ENCODE measurements around the gene ATP5ME. TPM values are rescaled to one million over a fixed set of nuclear protein-coding genes. Genes with fewer than 3 reads are reported as not detected.

Gene ATP5ME
- total and polyA plus RNA-seq, 2 experiments from 2014 or later, result 143 to 669 TPM

DNA sequence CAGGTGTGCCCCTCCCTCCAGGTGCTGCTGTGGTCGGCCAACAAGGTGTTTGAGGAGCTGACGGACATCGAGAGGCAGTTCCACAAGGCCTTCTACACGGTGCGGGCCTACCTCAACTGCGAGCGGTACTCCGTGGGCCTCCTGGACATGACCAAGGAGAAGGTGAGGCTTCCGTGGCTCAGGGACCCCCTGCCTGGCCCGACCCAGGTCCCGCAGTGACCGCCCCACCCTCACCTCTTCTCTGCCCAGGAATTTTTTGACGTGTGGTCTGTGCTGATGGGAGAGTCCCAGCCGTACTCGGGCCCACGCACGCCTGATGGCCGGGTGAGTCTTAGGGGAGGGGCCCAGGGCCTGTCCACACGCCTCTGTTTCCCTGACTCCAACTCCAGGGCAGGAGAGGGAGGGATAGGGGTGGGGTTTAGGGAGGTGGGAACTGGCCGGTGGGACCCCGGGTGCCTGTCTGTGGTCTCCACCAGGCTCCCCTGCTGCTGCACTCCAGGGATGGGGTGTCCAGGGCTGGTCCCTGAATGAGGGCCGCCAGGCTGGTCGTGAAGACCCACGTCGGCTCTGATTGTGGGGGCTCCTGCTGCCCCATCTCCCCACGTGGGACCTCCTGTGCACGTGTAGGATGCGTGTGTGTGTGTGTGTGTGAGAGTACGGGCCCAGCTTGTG is 20.1 kb downstream of the ATP5ME start:
- no peaks in the 10 kb centered on the region for H3K27me3 ChIP-seq
- TF ChIP-seq EZH2 (IDR thresholded peaks at IDR 0.05; ENCODE audit: borderline replicate concordance), result no peak
- TF ChIP-seq EZH2phosphoT487 (IDR thresholded peaks at IDR 0.05; ENCODE audit: low read depth, severe bottlenecking, unreplicated experiment), result no peak
- TF ChIP-seq CTCF (IDR thresholded peaks at IDR 0.05; ENCODE audit: poor library complexity), result no peak

GRCh38 chr4:653080-653821 is 20.8 kb downstream of the ATP5ME start:
- Histone ChIP-seq H3K4me3 (no peak overlapping the region), H3K79me2 (no peaks in the 10 kb centered on the region), H3K27ac (no peak overlapping the region), H3K4me1 (ENCODE audit: insufficient read depth) (no peaks in the 10 kb centered on the region), H3K9me3 (ENCODE audit: low read depth) (no peaks in the 10 kb centered on the region), H3K36me3 (replicated peaks; ENCODE audit: insufficient read depth, low read depth) (no peaks in the 10 kb centered on the region), H3K9me2 (replicated peaks; ENCODE audit: insufficient read depth) (no peaks in the 10 kb centered on the region), H2AFZ (no peak overlapping the region), H3K27me3 (no peaks in the 10 kb centered on the region), H4K20me1 (ENCODE audit: insufficient read depth, poor library complexity, severe bottlenecking) (no peaks in the 10 kb centered on the region), H3K4me2 (no peak overlapping the region)
- DNase-seq (ENCODE audit: low spot score), result no peak
- TF ChIP-seq EZH2phosphoT487 (IDR thresholded peaks at IDR 0.05; ENCODE audit: low read depth, severe bottlenecking, unreplicated experiment) (no peak), EZH2 (IDR thresholded peaks at IDR 0.05; ENCODE audit: borderline replicate concordance) (no peak), CTCF (IDR thresholded peaks at IDR 0.05; ENCODE audit: poor library complexity) (no peak)
- 92% methylated on average over 33 of the region's 35 CpGs for WGBS (ENCODE audit: low lambda C conversion rate, missing lambda C conversion rate)

More for the DNA sequence above, 20.1 kb downstream of the ATP5ME start:
- H3K36me3 ChIP-seq (replicated peaks; ENCODE audit: insufficient read depth, low read depth), result no peaks in the 10 kb centered on the region
- no peak overlapping the region for H2AFZ ChIP-seq
- H3K4me3 ChIP-seq, result no peak overlapping the region
- no peak overlapping the region for H3K27ac ChIP-seq
- H3K79me2 ChIP-seq, result no peaks in the 10 kb centered on the region
- 90% methylated on average over 24 of the region's 29 CpGs for WGBS (ENCODE audit: low lambda C conversion rate, missing lambda C conversion rate)
- no peaks in the 10 kb centered on the region for H3K9me3 ChIP-seq (ENCODE audit: low read depth)
- no peak overlapping the region for H3K4me2 ChIP-seq
- no peaks in the 10 kb centered on the region for H4K20me1 ChIP-seq (ENCODE audit: insufficient read depth, poor library complexity, severe bottlenecking)
- no peaks in the 10 kb centered on the region for H3K9me2 ChIP-seq (replicated peaks; ENCODE audit: insufficient read depth)
- no peak for DNase-seq (ENCODE audit: low spot score)
- H3K4me1 ChIP-seq (ENCODE audit: insufficient read depth), result no peaks in the 10 kb centered on the region

DNA sequence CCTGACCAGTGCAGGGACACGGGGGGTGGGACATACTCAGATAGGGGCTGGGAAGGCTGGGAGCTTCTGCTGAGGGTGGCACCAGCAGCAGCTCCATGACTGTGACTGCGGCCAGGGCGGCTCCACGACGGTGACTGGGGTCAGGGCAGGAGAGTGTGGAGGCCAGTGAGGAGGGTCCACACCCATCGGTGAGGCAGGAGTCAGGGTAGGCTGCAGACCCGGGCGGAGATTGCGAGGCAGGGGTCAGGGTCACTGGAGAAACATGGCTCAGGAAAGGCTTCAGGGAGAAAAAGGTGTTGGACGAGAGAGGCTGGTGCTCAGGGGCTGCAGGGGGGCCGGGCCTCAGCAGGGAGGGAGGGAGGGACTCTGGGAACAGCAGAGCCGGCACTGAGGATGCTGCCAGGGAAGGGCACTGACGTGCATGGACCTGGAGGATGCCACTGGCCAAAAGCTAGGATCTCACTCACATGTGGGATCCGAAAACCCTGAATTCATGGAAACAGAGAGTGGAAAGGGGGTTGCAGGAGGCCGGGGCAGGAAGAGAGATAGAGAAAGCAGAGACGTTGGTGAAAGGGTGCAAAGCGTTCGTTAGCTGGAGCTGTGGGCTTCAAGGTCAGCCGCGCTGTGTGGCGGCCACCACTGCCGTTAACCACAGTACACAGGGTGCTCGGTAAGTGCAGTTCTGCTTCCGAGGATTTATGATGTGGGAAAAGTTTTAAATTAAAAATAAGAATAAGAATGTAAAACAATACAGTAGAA is 22.0 kb downstream of the ATP5ME start:
- no peaks in the 10 kb centered on the region for H3K9me3 ChIP-seq (ENCODE audit: low read depth)
- H4K20me1 ChIP-seq (ENCODE audit: insufficient read depth, poor library complexity, severe bottlenecking), result no peaks in the 10 kb centered on the region
- TF ChIP-seq EZH2 (IDR thresholded peaks at IDR 0.05; ENCODE audit: borderline replicate concordance), result no peak
- no peak for TF ChIP-seq CTCF (IDR thresholded peaks at IDR 0.05; ENCODE audit: poor library complexity)
- TF ChIP-seq EZH2phosphoT487 (IDR thresholded peaks at IDR 0.05; ENCODE audit: low read depth, severe bottlenecking, unreplicated experiment), result no peak
- no peak overlapping the region for H3K4me2 ChIP-seq
- no peaks in the 10 kb centered on the region for H3K79me2 ChIP-seq
- no peak overlapping the region for H2AFZ ChIP-seq
- no peak for DNase-seq (ENCODE audit: low spot score)
- WGBS (ENCODE audit: low lambda C conversion rate, missing lambda C conversion rate), result 84% methylated on average over 24 of the region's 24 CpGs
- no peaks in the 10 kb centered on the region for H3K36me3 ChIP-seq (replicated peaks; ENCODE audit: insufficient read depth, low read depth)
- no peaks in the 10 kb centered on the region for H3K27me3 ChIP-seq
- H3K9me2 ChIP-seq (replicated peaks; ENCODE audit: insufficient read depth), result no peaks in the 10 kb centered on the region
- no peak overlapping the region for H3K4me3 ChIP-seq
- no peak overlapping the region for H3K27ac ChIP-seq
- no peaks in the 10 kb centered on the region for H3K4me1 ChIP-seq (ENCODE audit: insufficient read depth)
